Fibroblast of lung (primary cell): Measurements from ENCODE around the gene MYH3. TPM values are rescaled to one million over a fixed set of nuclear protein-coding genes. Genes with fewer than 3 reads are reported as not detected.

Source experiments
- DNase-seq, 2 donors: peaks; one replicate each; pipeline versions ENCODE4 v3.0.0 to v3.0.0-alpha.2; 2010; ENCODE audit warnings: low read depth in 2 of 2
- H2AFZ ChIP-seq: 2 replicates; pipeline ENCODE4 v1.5.1; 2012; ENCODE audit warnings: low read length, control low read depth, inconsistent platforms
- H3K27ac ChIP-seq: 2 replicates; pipeline ENCODE4 v1.5.1; 2011; ENCODE audit warnings: low read length, control low read depth; ENCODE audit not compliant: insufficient read depth
- H3K27me3 ChIP-seq: 2 replicates; pipeline ENCODE4 v1.5.1; 2011; ENCODE audit warnings: mild to moderate bottlenecking, low read length; ENCODE audit not compliant: control insufficient read depth, insufficient read depth
- H3K36me3 ChIP-seq: 2 replicates; pipeline ENCODE4 v1.5.1; 2011; ENCODE audit warnings: low read length; ENCODE audit not compliant: control insufficient read depth, insufficient read depth
- H3K4me1 ChIP-seq: 2 replicates; pipeline ENCODE4 v1.5.1; 2011; ENCODE audit warnings: low read length; ENCODE audit not compliant: control insufficient read depth, insufficient read depth; ENCODE audit errors: extremely low read depth
- H3K4me2 ChIP-seq: 2 replicates; pipeline ENCODE4 v1.5.1; 2011; ENCODE audit warnings: low read length, control low read depth; ENCODE audit not compliant: insufficient read depth; ENCODE audit errors: extremely low read depth
- H3K4me3 ChIP-seq, 4 experiments: fragments of 200-600 bp in 1 of 4; sonication (generic) in 1 of 4; replicated peaks in 1 of 4; 2 replicates each; pipeline ENCODE4 v1.5.1; 2011 to 2016; ENCODE audit warnings: low read length in 4 of 4, low read depth in 3 of 4, mild to moderate bottlenecking in 3 of 4, control low read depth in 2 of 4, inconsistent platforms in 1 of 4, mixed read lengths in 1 of 4; ENCODE audit not compliant: insufficient read depth in 1 of 4; ENCODE audit errors: control extremely low read depth in 1 of 4
- H3K79me2 ChIP-seq: 2 replicates; pipeline ENCODE4 v1.5.1; 2012; ENCODE audit warnings: mild to moderate bottlenecking, low read length, inconsistent platforms; ENCODE audit not compliant: control insufficient read depth, insufficient read depth
- H3K9ac ChIP-seq: 2 replicates; pipeline ENCODE4 v1.5.1; 2011; ENCODE audit warnings: mild to moderate bottlenecking, low read length, control low read depth; ENCODE audit not compliant: insufficient read depth
- H3K9me3 ChIP-seq: 2 replicates; pipeline ENCODE4 v1.5.1; 2012; ENCODE audit warnings: low read depth, low read length; ENCODE audit not compliant: control insufficient read depth, insufficient read depth
- H4K20me1 ChIP-seq: 2 replicates; pipeline ENCODE4 v1.5.1; 2011; ENCODE audit warnings: low read length; ENCODE audit not compliant: control insufficient read depth, insufficient read depth; ENCODE audit errors: extremely low read depth
- EZH2 ChIP-seq: IDR thresholded peaks from 2 replicates; pipeline ENCODE4 v1.5.1; 2012; ENCODE audit warnings: low read length, control low read depth, mild to moderate bottlenecking; ENCODE audit errors: missing control alignments
- polyA plus RNA-seq, 2 donors: library from polyadenylated mRNA; depleted of rRNA in 1 of 2; stranded (reverse) in 1 of 2; unstranded in 1 of 2; fragments of >200 nt; gene quantifications; 2 replicates each; pipeline ENCODE4 v1.2.1, GENCODE V29; 2011 to 2012; ENCODE audit warnings: missing spikeins in 1 of 2
- total RNA-seq: library from RNA; depleted of rRNA; stranded (reverse); fragments of >200 nt; gene quantifications from 2 replicates; pipeline ENCODE4 v1.2.1, GENCODE V29; 2014
- TF ChIP-seq, protein P1 (sequence below), 2 donors: IDR thresholded peaks in 1 of 2; conservative IDR thresholded peaks in 1 of 2; 1 replicate in 1 of 2; 2 replicates in 1 of 2; pipeline ENCODE4 v1.5.1; 2011 to 2012; ENCODE audit warnings: low read length in 2 of 2, control low read depth in 1 of 2, inconsistent platforms in 1 of 2, low read depth in 1 of 2, mild to moderate bottlenecking in 1 of 2

Gene MYH3
- total and polyA plus RNA-seq, 2 donors (not counting 1 experiment from before 2014, with no cell fraction given) = 0.25 to 0.50 TPM

DNA sequence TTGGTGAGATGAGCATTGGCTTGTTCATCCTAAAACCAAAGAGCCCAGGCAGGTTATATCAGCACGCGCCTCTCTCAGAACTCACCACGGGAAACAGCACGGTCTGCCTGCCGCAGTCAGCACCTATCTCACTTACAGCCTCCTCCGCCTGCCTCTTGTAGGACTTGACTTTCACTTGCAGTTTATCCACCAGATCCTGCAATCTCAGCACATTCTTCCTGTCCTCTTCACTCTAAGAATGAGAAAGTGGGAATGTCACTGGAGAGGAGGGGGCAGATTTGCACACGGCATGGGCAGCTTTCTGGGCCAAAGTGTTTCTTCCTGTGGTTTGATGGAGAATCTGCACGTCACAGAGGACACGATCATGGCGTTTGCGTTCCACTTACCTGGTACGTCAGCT is 27.4 kb downstream of the MYH3 start:
- Histone ChIP-seq H4K20me1 (no peaks in the 10 kb centered on the region), H3K27me3 (no peaks in the 10 kb centered on the region), H3K4me2 (no peak overlapping the region), H3K79me2 (no peaks in the 10 kb centered on the region), H3K9me3 (no peaks in the 10 kb centered on the region), H3K9ac (no peak overlapping the region), H3K4me1 (no peaks in the 10 kb centered on the region), H3K27ac (no peak overlapping the region), H3K36me3 (no peaks in the 10 kb centered on the region), H2AFZ (no peak overlapping the region), H3K4me3 (no peak overlapping the region)
- no peak for TF ChIP-seq EZH2
- TF ChIP-seq, protein P1, sequence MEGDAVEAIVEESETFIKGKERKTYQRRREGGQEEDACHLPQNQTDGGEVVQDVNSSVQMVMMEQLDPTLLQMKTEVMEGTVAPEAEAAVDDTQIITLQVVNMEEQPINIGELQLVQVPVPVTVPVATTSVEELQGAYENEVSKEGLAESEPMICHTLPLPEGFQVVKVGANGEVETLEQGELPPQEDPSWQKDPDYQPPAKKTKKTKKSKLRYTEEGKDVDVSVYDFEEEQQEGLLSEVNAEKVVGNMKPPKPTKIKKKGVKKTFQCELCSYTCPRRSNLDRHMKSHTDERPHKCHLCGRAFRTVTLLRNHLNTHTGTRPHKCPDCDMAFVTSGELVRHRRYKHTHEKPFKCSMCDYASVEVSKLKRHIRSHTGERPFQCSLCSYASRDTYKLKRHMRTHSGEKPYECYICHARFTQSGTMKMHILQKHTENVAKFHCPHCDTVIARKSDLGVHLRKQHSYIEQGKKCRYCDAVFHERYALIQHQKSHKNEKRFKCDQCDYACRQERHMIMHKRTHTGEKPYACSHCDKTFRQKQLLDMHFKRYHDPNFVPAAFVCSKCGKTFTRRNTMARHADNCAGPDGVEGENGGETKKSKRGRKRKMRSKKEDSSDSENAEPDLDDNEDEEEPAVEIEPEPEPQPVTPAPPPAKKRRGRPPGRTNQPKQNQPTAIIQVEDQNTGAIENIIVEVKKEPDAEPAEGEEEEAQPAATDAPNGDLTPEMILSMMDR (conservative IDR thresholded peaks at IDR 0.05 in 1 of 2, IDR thresholded peaks at IDR 0.05 in 1 of 2; ENCODE audit: low read depth in 1 of 2, low read length in 2 of 2) = no peak
- DNase-seq = no peak

DNA sequence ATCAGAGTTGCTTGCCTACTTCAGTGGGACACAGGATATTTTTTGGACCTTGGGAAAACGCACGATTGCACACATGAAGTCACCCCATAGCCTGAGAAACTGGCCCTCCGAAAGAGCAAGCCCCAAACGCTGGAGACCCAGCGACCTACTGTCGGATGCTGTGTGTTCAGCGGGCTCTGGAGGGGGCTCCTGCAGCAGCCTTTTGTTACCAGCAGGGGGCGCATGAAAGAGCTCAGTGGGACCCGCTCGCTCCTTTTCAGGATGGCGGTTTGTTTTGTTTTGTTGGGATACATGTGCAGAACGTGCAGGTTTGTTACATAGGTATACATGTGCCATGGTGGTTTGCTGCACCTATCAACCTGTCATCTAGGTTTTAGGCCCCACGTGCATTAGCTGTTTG is 28.4 kb downstream of the MYH3 start:
- H3K9ac ChIP-seq = no peak overlapping the region
- no peak for DNase-seq
- H3K27ac ChIP-seq = no peak overlapping the region
- no peak overlapping the region for H2AFZ ChIP-seq
- H3K79me2 ChIP-seq = no peaks in the 10 kb centered on the region
- H3K4me3 ChIP-seq = no peak overlapping the region
- no peaks in the 10 kb centered on the region for H3K9me3 ChIP-seq
- no peaks in the 10 kb centered on the region for H3K36me3 ChIP-seq
- H3K27me3 ChIP-seq = no peaks in the 10 kb centered on the region
- no peaks in the 10 kb centered on the region for H4K20me1 ChIP-seq
- no peaks in the 10 kb centered on the region for H3K4me1 ChIP-seq
- TF ChIP-seq EZH2 = no peak
- TF ChIP-seq, protein P1 (conservative IDR thresholded peaks at IDR 0.05 in 1 of 2, IDR thresholded peaks at IDR 0.05 in 1 of 2; ENCODE audit: low read depth in 1 of 2, low read length in 2 of 2) = peak in 1 of 2 donors; percentile 35
- H3K4me2 ChIP-seq = no peak overlapping the region

DNA sequence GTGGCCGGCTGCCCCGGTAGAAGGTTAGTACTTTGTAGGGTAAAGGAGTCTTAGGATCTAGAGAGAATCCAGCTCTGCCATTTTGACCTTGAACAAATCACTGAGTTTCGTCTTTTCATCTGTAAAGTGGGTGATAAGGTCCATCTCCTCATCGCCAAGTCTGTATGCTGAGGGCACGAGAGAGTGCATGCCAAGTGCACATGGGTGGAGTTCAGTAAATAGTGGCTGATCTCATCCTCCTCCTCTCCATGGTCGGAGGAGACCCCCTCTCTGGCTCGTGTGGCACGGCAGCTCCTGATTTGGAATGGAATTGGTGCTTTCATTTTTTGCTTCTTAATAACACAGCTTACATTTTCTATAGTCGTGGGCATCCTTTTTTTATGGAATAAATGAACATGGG is 30.7 kb downstream of the MYH3 start:
- H4K20me1 ChIP-seq = no peaks in the 10 kb centered on the region
- no peak overlapping the region for H3K9ac ChIP-seq
- H3K27me3 ChIP-seq = no peaks in the 10 kb centered on the region
- H3K4me1 ChIP-seq = no peaks in the 10 kb centered on the region
- H3K79me2 ChIP-seq = no peaks in the 10 kb centered on the region
- H3K27ac ChIP-seq = no peak overlapping the region
- DNase-seq = no peak
- H3K4me3 ChIP-seq = no peak overlapping the region
- no peak for TF ChIP-seq EZH2
- TF ChIP-seq, protein P1 (conservative IDR thresholded peaks at IDR 0.05 in 1 of 2, IDR thresholded peaks at IDR 0.05 in 1 of 2; ENCODE audit: low read depth in 1 of 2, low read length in 2 of 2) = no peak
- H3K9me3 ChIP-seq = no peaks in the 10 kb centered on the region
- no peaks in the 10 kb centered on the region for H3K36me3 ChIP-seq
- no peak overlapping the region for H3K4me2 ChIP-seq
- H2AFZ ChIP-seq = no peak overlapping the region
